HCT116 (cell line): ENCODE data around the gene LRFN4. TPM values are rescaled to one million over a fixed set of nuclear protein-coding genes. Genes with fewer than 3 reads are reported as not detected.

Experiments
- ATAC-seq: fragments of 200-7000 bp; cut with Tn5 transposase; 2 replicates; pipeline ENCODE4 v1.9.1; 2020; ENCODE audit warnings: mild to moderate bottlenecking, moderate library complexity
- BruUV-seq: library from RNA; stranded (reverse); fragments of 400-500 nt; replicated peaks from 2 replicates; lab custom pipeline; 2021; lab: Mats Ljungman, UMichigan
- CTCF ChIA-PET: fragments of 300-600 bp; sonication (Branson Sonifier 250); formaldehyde crosslinking; loops from one replicate; lab custom pipeline; 2021; ENCODE audit warnings: antibody characterized with exemption; lab: Charles Lee
- POLR2A ChIA-PET: fragments of 300-600, 350-600 bp; sonication (Branson Sonifier 250); formaldehyde crosslinking; loops from one replicate; lab custom pipeline; 2021; ENCODE audit warnings: antibody characterized with exemption; lab: Charles Lee
- RAD21 ChIA-PET, 2 experiments: fragments of 300-600 bp; sonication (Branson Sonifier 250); formaldehyde crosslinking; loops; one replicate each; lab custom pipeline; 2023; ENCODE audit warnings: low total read pairs in 2 of 2; ENCODE audit not compliant: uncharacterized antibody in 2 of 2, unreplicated experiment in 2 of 2, low non-redundant PET in 1 of 2; lab: Charles Lee
- DNase-seq: peaks from one replicate; pipeline ENCODE4 v3.0.0-alpha.2; 2010; ENCODE audit warnings: low read depth, low spot score
- H2AFZ ChIP-seq: fragments of 200-600 bp; shearing (Covaris generic), sonication (generic); 2 replicates; pipeline ENCODE4 v1.6.1; 2017; ENCODE audit warnings: low read depth, mixed run types, mixed read lengths, antibody characterized with exemption, low read length; ENCODE audit not compliant: poor library complexity, severe bottlenecking
- H3K27ac ChIP-seq: 2 replicates; pipeline ENCODE4 v1.5.1; 2012; ENCODE audit warnings: low read depth, low read length
- H3K27me3 ChIP-seq: fragments of 200-600 bp; sonication (generic); 2 replicates; pipeline ENCODE4 v1.6.1; 2016; ENCODE audit warnings: mixed run types, low read length, mixed read lengths; ENCODE audit not compliant: insufficient read depth
- H3K36me3 ChIP-seq, 2 experiments: fragments of 200-500 bp in 1 of 2; fragments of 200-600 bp in 1 of 2; sonication (Bioruptor generic) in 1 of 2; sonication (generic) in 1 of 2; 2 replicates each; pipeline versions ENCODE4 v1.5.1 to v1.6.1; 2014 to 2016; ENCODE audit warnings: low read length in 2 of 2, inconsistent platforms in 1 of 2, mixed read lengths in 1 of 2, mixed run types in 1 of 2; ENCODE audit not compliant: insufficient read depth in 2 of 2, control insufficient read depth in 1 of 2
- H3K4me1 ChIP-seq, 2 experiments: fragments of 200-600 bp in 1 of 2; sonication (generic) in 1 of 2; 2 replicates each; pipeline versions ENCODE4 v1.5.1 to v1.6.1; 2012 to 2017; ENCODE audit warnings: low read length in 2 of 2, inconsistent platforms in 1 of 2, mild to moderate bottlenecking in 1 of 2, mixed read lengths in 1 of 2, mixed run types in 1 of 2, moderate library complexity in 1 of 2; ENCODE audit not compliant: insufficient read depth in 2 of 2, control insufficient read depth in 1 of 2
- H3K4me2 ChIP-seq: fragments of 200-600 bp; sonication (generic); 2 replicates; pipeline ENCODE4 v1.6.1; 2017; ENCODE audit warnings: mixed run types, low read length, mixed read lengths
- H3K4me3 ChIP-seq, 2 experiments: fragments of 200-600 bp in 1 of 2; sonication (generic) in 1 of 2; replicated peaks in 1 of 2; 2 replicates each; pipeline ENCODE4 v1.5.1; 2011 to 2016; ENCODE audit warnings: low read length in 2 of 2, control low read depth in 1 of 2, low read depth in 1 of 2, mild to moderate bottlenecking in 1 of 2, mixed read lengths in 1 of 2, mixed run types in 1 of 2
- H3K79me2 ChIP-seq: fragments of 200-600 bp; sonication (generic); 2 replicates; pipeline ENCODE4 v1.6.1; 2017; ENCODE audit warnings: mild to moderate bottlenecking, mixed run types, low read length, moderate library complexity, mixed read lengths; ENCODE audit not compliant: insufficient read depth
- H3K9ac ChIP-seq: fragments of 200-600 bp; sonication (generic); 2 replicates; pipeline ENCODE4 v1.6.1; 2016; ENCODE audit warnings: low read length, mixed read lengths
- H3K9me2 ChIP-seq: fragments of 200-600 bp; sonication (generic), shearing (Covaris generic); 2 replicates; pipeline ENCODE4 v1.6.1; 2017; ENCODE audit warnings: mixed run types, mild to moderate bottlenecking, moderate library complexity; ENCODE audit not compliant: insufficient read depth
- H3K9me3 ChIP-seq, 2 experiments: fragments of 200-500 bp in 1 of 2; fragments of 200-600 bp in 1 of 2; sonication (Bioruptor generic) in 1 of 2; sonication (generic) in 1 of 2; 2 replicates each; pipeline ENCODE4 v1.6.1; 2014 to 2017; ENCODE audit warnings: low read length in 2 of 2, mixed read lengths in 2 of 2, inconsistent platforms in 1 of 2, low read depth in 1 of 2, mild to moderate bottlenecking in 1 of 2, mixed run types in 1 of 2, moderate library complexity in 1 of 2; ENCODE audit not compliant: control insufficient read depth in 1 of 2, insufficient read depth in 1 of 2
- H4K20me1 ChIP-seq: fragments of 200-600 bp; sonication (generic), shearing (Covaris generic); 2 replicates; pipeline ENCODE4 v1.6.1; 2017; ENCODE audit warnings: mixed run types, mild to moderate bottlenecking, moderate library complexity; ENCODE audit not compliant: insufficient read depth
- CTCF ChIP-seq, 3 experiments: fragments of 200-600 bp in 1 of 3; sonication (generic) in 1 of 3; IDR thresholded peaks in 2 of 3; conservative IDR thresholded peaks in 1 of 3; 2 replicates each; pipeline ENCODE4 v1.5.1; 2012 to 2017; ENCODE audit warnings: low read depth in 2 of 3, low read length in 2 of 3, antibody characterized with exemption in 1 of 3, borderline replicate concordance in 1 of 3, control low read depth in 1 of 3, mild to moderate bottlenecking in 1 of 3, mixed read lengths in 1 of 3, mixed run types in 1 of 3, moderate library complexity in 1 of 3; ENCODE audit not compliant: insufficient read depth in 1 of 3
- EGR1 ChIP-seq: IDR thresholded peaks from 2 replicates; pipeline ENCODE4 v1.6.1; 2012; ENCODE audit warnings: low read depth
- EZH2 ChIP-seq: fragments of 200-600 bp; sonication (generic); IDR thresholded peaks from 2 replicates; pipeline ENCODE4 v1.6.1; 2017; ENCODE audit warnings: antibody characterized with exemption, mixed run types
- EZH2phosphoT487 ChIP-seq: fragments of 200-600 bp; IDR thresholded peaks from 2 replicates; pipeline ENCODE4 v1.6.1; 2018; ENCODE audit warnings: antibody characterized with exemption, borderline replicate concordance
- FOSL1 ChIP-seq: IDR thresholded peaks from 2 replicates; pipeline ENCODE4 v1.6.1; 2012; ENCODE audit warnings: low read depth
- JUND ChIP-seq: IDR thresholded peaks from 2 replicates; pipeline ENCODE4 v1.6.1; 2012
- RAD21 ChIP-seq: IDR thresholded peaks from 2 replicates; pipeline ENCODE4 v1.6.1; 2012; ENCODE audit warnings: low read depth, mild to moderate bottlenecking
- SP1 ChIP-seq: IDR thresholded peaks from 2 replicates; pipeline ENCODE4 v1.6.1; 2012; ENCODE audit warnings: low read depth
- SRF ChIP-seq: IDR thresholded peaks from 2 replicates; pipeline ENCODE4 v1.6.1; 2012; ENCODE audit warnings: low read depth
- TCF7L2 ChIP-seq: IDR thresholded peaks from 2 replicates; pipeline ENCODE4 v1.7.0; 2011; ENCODE audit warnings: borderline replicate concordance, inconsistent platforms; ENCODE audit not compliant: insufficient read depth, insufficient read length; ENCODE audit errors: extremely low read depth
- intact Hi-C: fragments of 100-400 bp; cut with micrococcal nuclease; formaldehyde crosslinking; loops from 2 replicates; pipeline ENCODE4 v1.10.0; 2022
- total RNA-seq: library from RNA; stranded (reverse); gene quantifications from one replicate; pipeline ENCODE4 v1.2.1, GENCODE V29; 2021; ENCODE audit not compliant: unreplicated experiment

LRFN4 gene
- total RNA-seq, 1 experiment from 2014 or later: 55.4 TPM

GRCh38 chr11:66875378-66875777 lies 18.5 kb downstream of the LRFN4 start:
- CTCF ChIA-PET: no interaction called here
- Histone ChIP-seq H3K9me3 (no peaks in the 10 kb centered on the region), H3K4me2 (no peak overlapping the region), H3K27ac (no peak overlapping the region), H3K79me2 (no peaks in the 10 kb centered on the region), H3K9me2 (no peaks in the 10 kb centered on the region), H3K4me1 (peaks cover 4 to 7% of the 10 kb centered on the region in 2 experiments), H3K36me3 (no peaks in the 10 kb centered on the region), H4K20me1 (no peaks in the 10 kb centered on the region), H2AFZ (no peak overlapping the region), H3K4me3 (no peak overlapping the region), H3K9ac (no peak overlapping the region), H3K27me3 (no peaks in the 10 kb centered on the region)
- BruUV-seq: no TSS peak
- DNase-seq (no peak), ATAC-seq (no peak)
- TF ChIP-seq EGR1: no peak
- TF ChIP-seq FOSL1: no peak
- no peak for TF ChIP-seq JUND
- no peak for TF ChIP-seq SRF
- no peak for TF ChIP-seq CTCF (IDR thresholded peaks at IDR 0.05 in 2 of 3, conservative IDR thresholded peaks at IDR 0.05 in 1 of 3; ENCODE audit: borderline replicate concordance in 1 of 3, insufficient read depth in 1 of 3, low read depth in 2 of 3, low read length in 2 of 3)
- no peak for TF ChIP-seq SP1
- no peak for TF ChIP-seq TCF7L2
- TF ChIP-seq EZH2: no peak
- TF ChIP-seq RAD21: no peak
- no peak for TF ChIP-seq EZH2phosphoT487
- RAD21 ChIA-PET: no interaction called here
- intact Hi-C loops: no loop called here
- POLR2A ChIA-PET: no interaction called here
